Neural cell (in vitro differentiated cells): Measurements from ENCODE around the gene NRIP3.

Experiments used
- CTCF ChIP-seq: fragments of 450-650 bp; IDR thresholded peaks from 2 replicates; pipeline ENCODE4 v1.5.1; 2014; ENCODE audit warnings: antibody characterized with exemption, mild to moderate bottlenecking, moderate library complexity; ENCODE audit not compliant: poor library complexity, severe bottlenecking
- POLR2AphosphoS5 ChIP-seq: IDR thresholded peaks from 2 replicates; pipeline ENCODE4 v1.6.1; 2012
- RAD21 ChIP-seq: fragments of 450-650 bp; conservative IDR thresholded peaks from 2 replicates; pipeline ENCODE4 v1.6.1; 2014; ENCODE audit warnings: antibody characterized with exemption, mild to moderate bottlenecking, moderate library complexity

- TF ChIP-seq RAD21 (no peak), CTCF (no peak), POLR2AphosphoS5 (no peak)
Measured at GRCh38 chr11:9008661-9009060, 4.9 kb upstream of the NRIP3 start.
